MM.1S (cell line): ENCODE measurements around the gene ENOX1.

Experiments used
- CTCF ChIP-seq: fragments of 300-600 bp; sonication (generic); IDR thresholded peaks from 2 replicates; pipeline ENCODE4 v1.5.1; 2016; ENCODE audit warnings: antibody characterized with exemption, low read length, mixed read lengths
- EZH2 ChIP-seq: fragments of 300-600 bp; sonication (generic); optimal IDR thresholded peaks from 2 replicates; pipeline ENCODE3; 2017; ENCODE audit warnings: low read depth, mild to moderate bottlenecking, antibody characterized with exemption, low read length, mixed read lengths

- no peak for TF ChIP-seq CTCF
- TF ChIP-seq EZH2: no peak
These were observed 582.2 kb downstream of the ENOX1 start for GRCh38 chr13:43204591-43204990.
